DND-41 (cell line): ENCODE results near the gene TECPR1.

ENCODE experiments used
- CTCF ChIP-seq: IDR thresholded peaks from 2 replicates; pipeline ENCODE4 v1.5.1; 2012; ENCODE audit warnings: borderline replicate concordance, low read length, moderate library complexity, mild to moderate bottlenecking; ENCODE audit not compliant: poor library complexity, severe bottlenecking; ENCODE audit errors: extremely low read depth
- EZH2 ChIP-seq: IDR thresholded peaks from 3 replicates; pipeline ENCODE4 v1.6.1; 2012; ENCODE audit warnings: borderline replicate concordance, low read depth, mild to moderate bottlenecking, moderate library complexity, low read length, inconsistent platforms; ENCODE audit not compliant: severe bottlenecking

GRCh38 chr7:98231493-98232262 lies 20.4 kb downstream of the TECPR1 start:
- no peak for TF ChIP-seq CTCF
- no peak for TF ChIP-seq EZH2
